Measurements from ENCODE around the gene RBBP8.

DNA sequence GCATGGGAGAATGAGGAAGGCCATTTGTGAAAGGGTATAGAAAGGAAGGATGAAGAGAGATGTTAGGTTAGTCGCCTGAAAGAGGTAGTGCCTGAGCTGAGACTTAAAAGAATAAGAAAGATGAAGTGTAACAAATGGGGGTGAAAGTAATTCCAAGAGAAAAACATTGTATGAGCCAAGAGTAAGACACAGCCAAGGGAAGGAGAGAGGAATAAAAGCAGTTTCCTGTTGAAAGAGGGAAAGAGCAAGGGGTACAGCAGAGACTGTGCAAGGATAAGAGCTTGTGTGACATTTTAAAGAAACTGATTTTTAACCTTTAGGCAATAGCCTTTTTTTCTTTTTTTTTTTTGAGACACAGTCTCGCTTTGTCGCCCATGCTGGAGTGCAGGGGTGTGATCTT is 4.8 kb upstream of the RBBP8 start:
- TF ChIP-seq, protein P1, sequence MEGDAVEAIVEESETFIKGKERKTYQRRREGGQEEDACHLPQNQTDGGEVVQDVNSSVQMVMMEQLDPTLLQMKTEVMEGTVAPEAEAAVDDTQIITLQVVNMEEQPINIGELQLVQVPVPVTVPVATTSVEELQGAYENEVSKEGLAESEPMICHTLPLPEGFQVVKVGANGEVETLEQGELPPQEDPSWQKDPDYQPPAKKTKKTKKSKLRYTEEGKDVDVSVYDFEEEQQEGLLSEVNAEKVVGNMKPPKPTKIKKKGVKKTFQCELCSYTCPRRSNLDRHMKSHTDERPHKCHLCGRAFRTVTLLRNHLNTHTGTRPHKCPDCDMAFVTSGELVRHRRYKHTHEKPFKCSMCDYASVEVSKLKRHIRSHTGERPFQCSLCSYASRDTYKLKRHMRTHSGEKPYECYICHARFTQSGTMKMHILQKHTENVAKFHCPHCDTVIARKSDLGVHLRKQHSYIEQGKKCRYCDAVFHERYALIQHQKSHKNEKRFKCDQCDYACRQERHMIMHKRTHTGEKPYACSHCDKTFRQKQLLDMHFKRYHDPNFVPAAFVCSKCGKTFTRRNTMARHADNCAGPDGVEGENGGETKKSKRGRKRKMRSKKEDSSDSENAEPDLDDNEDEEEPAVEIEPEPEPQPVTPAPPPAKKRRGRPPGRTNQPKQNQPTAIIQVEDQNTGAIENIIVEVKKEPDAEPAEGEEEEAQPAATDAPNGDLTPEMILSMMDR (IDR thresholded peaks at IDR 0.05) = no peak
- no peak for TF ChIP-seq POLR2AphosphoS5 (IDR thresholded peaks at IDR 0.05)

Data from gastroesophageal sphincter (tissue), 3 donors.